Stimulated activated CD4-positive, alpha-beta T cell treated with anti-CD3 and anti-CD28 coated beads, Interleukin-12 subunit alpha, Interleukin-12 subunit beta, amount 100 ng/mL, for 24 hours (primary cell): Measurements from ENCODE around the gene NPIPA1.
"Not testable (repeated sequence)": the region's sequence is repeated elsewhere in the genome, so short reads cannot be mapped to it uniquely, and the experiment has no call there.

ENCODE experiments used
- DNase-seq, 2 experiments: peaks; one replicate each; pipeline ENCODE4 v3.0.0-alpha.2; 2020; ENCODE audit warnings: low read depth in 2 of 2

Gene NPIPA1

DNA sequence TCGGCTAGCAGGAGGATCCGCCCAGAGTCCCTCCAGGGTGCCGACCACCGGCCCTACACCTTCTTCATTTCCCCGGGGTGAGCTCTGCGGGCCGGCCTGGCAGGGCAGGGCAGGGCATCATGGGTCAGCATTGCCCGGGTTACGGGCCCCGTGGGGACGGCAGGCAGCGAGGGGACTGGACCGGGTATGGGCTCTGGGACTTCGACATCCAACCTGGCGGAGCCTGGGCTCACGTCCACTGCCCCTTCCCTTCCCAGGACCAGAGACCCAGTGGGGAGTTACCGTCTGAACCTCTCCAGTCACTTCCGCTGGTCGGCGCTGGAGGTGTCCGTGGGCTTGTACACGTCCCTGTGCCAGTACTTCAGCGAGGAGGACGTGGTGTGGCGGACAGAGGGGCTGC is 7.0 kb upstream of the NPIPA1 start:
- not testable (repeated sequence) for DNase-seq

DNA sequence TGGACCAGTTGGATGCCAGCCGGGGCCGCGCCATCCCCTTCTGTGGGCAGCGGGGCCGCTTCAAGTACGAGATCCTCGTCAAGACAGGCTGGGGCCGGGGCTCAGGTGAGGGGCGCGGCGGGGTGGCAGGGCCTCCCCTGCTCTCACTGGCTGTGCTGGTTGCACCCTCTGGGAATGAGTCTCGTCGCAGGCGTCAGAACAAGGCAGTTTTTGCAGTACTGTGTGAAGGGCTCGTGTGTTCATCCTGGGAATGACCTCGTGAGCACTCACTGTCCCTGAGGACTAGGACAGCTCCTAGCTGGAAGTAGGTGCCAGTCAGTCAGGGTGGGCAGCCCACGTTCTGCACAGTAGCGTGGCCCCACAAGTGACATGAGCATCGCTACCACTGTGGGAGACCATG is 6.3 kb upstream of the NPIPA1 start:
- not testable (repeated sequence) for DNase-seq

DNA sequence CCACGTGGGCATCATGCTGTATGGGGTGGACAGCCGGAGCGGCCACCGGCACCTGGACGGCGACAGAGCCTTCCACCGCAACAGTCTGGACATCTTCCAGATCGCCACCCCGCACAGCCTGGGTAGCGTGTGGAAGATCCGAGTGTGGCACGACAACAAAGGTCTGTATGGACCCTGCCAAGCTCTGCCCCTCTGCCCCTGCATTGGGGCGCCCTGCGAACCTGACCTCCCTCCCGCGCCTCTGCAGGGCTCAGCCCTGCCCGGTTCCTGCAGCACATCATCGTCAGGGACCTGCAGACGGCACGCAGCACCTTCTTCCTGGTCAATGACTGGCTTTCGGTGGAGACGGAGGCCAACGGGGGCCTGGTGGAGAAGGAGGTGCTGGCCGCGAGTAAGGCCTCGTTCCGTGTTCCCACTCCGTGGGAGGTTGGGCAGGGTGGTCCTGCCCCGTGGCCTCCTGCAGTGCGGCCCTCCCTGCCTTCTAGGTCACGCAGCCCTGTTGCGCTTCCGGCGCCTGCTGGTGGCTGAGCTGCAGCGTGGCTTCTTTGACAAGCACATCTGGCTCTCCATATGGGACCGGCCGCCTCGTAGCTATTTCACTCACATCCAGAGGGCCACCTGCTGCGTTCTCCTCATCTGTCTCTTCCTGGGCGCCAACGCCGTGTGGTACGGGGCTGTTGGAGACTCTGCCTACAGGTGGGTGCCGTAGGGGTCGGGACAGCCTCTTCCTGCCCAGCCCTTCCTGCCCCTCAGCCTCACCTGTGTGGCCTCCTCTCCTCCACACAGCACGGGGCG is 4.5 kb upstream of the NPIPA1 start:
- DNase-seq: not testable (repeated sequence)

DNA sequence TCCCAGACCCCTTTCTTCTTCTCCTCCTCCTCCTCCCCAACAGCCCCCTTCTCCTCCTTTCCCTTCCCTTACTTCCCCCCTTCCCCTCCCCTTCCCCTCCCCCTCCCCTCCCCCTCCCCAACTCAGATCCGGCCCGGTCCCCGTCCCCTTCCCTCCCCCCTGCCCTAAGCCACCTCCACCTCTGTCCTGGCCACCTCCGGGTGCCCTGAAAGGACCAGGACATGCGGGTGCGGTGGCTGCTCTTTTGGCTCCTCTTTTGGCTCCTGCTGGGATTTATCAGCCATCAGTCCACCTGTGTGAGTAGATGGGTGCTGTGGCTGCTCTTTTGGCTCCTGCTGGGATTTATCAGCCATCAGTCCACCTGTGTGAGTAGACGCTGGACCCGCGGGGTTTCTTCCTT is 751 bp downstream of the NPIPA1 start:
- not testable (repeated sequence) for DNase-seq

DNA sequence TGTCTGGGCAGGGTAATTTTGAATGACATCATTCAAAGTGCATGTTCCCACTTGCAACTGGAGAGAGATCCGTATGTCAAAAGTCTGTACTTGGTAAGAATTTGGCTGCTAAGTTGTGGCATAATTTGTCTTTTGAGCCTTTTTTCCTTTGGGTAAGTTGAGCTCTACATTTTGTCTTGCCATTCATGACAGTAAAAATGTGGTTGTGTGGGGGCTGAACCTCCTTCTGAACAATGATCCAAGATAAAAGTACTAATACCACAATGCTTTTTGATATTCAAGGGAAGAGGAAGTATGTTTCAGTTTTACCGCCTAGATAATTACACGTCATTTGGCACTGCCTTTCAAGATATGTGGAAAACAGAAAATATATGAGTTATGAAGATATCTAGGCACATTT is 5.4 kb downstream of the NPIPA1 start:
- not testable (repeated sequence) for DNase-seq

DNA sequence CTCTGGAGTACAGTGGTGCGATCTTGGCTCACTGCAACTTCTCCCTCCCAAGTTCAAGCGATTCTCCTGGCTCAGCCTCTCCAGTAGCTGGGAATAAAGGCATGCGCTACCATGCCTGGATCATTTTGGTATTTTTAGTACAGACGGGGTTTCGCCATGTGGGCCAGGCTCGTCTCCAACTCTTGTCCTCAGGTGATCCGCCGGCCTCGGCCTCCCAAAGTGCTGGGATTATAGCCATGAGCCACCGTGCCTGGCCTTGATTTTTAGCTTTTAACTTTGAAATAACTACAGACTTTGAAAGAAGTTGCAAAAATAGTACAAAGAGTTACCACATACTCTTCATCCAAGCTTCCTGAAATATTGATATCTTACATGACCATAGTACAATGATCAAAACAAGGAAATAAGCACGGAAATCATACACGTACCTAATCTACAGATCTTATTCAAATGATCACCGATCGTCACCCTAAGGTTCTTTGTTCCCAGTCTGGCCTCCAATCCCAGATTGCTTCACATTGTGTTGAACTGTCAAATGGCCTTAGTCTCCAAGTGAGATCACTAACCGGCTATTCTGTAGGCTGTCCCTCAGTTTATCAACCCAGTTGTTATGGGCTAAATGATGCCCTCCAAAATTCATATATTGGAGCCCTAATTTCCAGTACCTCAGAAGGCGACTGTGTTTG is 18.4 kb downstream of the NPIPA1 start:
- DNase-seq: no peak

DNA sequence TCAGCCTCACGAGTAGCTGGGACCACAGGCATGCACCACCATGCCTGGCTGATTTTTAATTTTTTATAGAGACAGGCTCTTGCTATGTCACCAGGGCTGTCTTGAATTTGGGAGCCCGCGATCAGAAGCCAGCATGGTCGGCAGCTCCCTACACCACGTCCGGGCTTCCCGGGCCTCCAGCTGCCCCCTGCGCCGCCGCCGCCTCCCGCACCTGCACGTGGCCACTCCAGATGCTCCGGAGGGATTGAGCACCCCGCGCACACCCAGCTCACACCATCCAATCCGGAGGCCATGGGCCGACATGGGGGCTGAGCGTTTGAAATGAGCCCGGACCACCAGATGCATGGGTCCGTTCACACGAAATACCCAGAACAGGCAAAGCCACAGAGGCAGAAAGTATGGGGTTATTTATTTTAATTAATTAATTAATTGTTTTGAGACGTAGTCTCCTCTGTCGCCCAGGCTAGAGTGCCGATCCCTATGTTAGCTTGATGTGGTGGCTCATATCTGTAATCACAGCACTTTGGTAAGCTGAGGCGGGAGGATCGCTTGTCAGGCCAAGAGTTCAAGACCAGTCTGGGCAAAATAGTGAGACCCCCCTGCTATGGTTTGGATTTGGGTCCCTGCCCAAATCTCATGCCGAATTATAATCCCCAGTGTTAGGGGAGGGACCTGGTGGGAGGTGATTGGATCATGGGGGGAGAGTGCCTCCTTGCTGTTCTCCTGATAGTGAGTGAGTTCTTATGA is 20.5 kb downstream of the NPIPA1 start:
- no peak for DNase-seq

DNA sequence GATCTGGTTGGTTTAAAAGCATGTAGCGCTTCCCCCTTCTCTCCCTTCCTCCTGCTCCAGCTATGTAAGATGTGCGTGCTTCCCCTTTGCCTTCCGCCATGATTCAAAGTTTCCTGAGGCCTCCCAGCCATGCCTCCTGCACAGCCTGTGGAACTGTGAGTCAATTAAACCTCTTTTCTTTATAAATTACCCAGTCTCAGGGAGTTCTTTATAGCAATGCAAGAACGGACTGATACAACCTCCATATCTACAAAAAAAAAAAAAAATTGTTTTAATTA is 21.0 kb downstream of the NPIPA1 start:
- no peak for DNase-seq

DNA sequence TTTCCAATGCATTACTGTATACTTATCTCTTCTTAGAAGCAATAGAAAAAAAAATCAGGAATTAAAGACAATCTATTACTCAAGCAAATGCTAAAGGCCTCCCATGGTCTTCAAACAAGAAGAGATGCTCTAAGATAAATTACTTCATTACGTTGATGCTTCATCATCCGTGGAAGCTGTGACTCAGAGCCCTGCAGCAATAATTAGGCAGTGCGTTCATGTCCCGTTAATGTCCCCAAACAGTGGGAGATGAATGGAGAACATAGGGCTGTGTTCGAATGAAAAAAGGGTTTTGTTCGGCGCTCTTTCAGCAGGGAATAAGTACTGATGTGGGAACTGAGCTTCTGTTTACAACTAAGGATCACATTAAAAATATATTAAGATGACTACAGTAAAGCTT is 21.7 kb downstream of the NPIPA1 start:
- DNase-seq: no peak

DNA sequence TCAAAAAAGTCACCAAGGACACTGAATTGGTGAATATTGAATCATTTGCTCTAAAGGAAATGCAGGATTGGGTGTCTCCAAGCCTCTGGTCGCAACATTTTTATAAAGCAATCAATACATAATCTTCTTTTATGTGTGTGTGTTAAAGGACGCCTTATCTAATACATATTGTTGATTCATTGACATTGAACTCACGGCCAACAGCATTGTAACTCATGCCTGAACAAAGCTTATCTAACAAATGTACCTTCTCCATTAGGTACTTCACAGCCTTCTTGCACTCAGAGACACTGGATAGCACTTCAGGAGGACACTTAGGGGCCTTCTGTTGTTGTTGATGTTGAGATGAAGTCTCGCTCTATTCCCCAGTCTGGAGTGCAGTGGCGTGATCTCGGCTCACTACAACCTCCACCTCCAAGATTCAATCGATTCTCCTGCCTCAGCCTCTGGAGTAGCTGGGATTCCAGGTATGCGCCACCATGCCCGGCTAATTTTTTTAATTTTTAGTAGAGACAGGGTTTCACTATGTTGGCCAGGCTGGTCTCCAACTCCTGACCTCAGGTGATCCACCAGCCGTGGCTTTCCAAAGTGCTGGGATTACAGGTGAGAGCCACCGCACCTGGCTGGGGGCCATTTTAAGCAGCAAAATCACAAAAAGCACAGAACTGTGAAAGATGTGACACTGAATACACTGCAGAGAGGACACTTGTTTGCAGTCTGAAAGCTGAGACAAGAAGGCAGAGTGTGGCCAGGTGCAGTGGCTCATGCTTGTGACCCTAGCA is 24.4 kb downstream of the NPIPA1 start:
- DNase-seq: no peak

DNA sequence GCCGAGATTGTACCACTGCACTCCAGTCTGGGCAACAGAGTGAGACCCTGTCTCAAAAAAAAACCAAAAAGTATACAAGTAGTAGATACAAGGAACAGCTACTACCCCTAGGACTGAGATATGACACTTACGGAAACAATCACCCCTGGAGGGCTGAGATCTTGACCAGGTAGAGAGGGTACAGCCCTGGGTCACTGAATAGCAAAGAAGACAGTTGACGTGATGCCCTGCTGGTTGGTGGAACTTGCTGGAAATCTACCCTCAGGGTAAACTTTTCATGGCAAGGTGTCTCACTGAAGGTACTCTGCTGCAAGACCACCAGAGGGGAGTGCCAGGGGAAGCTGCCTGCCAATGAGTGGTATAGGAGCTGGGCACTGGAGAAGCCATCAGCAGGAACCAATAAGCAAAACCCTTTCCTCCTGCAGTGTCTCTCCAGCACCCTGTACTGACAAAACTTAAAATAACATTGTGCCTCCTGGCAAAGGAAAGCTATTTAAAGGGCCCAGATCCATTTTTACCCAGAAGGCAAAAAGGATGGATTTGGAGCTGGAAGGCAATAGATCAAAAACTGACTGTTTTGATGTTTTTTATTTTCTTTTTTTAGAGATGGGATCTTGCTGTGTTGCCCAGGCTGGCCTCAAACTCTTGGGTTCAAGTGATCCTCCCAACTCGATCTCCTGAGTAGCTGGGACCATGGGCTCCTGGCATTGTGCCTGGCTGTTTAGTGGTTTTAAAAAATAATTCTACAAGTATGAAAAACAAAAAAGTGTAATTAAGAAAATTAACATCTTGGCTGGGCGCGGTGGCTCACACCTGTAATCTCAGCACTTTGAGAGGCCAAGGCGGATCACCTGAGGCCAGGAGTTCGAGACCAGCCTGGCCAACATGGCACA is 26.3 kb downstream of the NPIPA1 start:
- DNase-seq: no peak

DNA sequence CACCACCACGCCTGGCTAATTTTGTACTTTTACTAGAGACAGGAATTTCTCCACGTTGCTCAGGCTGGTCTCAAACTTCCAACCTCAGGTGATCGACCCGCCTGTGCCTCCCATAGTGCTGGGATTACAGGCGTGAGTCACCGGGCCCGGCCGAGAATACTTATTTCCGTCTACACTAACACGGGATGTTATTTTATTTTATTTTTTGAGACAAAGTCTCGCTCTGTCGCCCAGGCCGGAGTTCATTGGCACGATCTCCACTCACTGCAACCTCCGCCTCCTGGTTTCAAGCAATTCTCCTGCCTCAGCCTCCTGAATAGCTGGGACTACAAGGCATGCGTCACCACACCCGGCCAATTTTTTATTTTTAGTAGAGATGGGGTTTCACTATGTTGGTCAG is 28.1 kb downstream of the NPIPA1 start:
- DNase-seq: no peak

DNA sequence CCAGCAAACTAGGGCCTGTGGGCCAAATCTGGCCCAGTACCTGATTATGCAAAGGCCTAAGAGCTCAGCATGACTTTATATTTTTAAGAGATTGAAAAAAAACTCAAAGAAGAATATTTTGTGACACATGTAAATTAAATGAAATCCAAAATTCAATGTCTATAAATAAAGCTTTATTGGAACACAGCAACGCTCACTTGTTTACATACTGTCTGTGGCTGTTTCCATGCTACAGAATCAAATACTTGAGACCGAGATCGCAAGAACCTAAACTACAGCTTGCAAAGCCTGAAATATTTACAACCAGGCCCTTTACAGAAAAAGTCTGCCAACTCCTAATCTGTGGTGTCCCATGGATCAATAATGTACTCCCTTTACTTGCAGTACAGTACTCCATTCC is 32.6 kb downstream of the NPIPA1 start:
- not testable (repeated sequence) for DNase-seq

DNA sequence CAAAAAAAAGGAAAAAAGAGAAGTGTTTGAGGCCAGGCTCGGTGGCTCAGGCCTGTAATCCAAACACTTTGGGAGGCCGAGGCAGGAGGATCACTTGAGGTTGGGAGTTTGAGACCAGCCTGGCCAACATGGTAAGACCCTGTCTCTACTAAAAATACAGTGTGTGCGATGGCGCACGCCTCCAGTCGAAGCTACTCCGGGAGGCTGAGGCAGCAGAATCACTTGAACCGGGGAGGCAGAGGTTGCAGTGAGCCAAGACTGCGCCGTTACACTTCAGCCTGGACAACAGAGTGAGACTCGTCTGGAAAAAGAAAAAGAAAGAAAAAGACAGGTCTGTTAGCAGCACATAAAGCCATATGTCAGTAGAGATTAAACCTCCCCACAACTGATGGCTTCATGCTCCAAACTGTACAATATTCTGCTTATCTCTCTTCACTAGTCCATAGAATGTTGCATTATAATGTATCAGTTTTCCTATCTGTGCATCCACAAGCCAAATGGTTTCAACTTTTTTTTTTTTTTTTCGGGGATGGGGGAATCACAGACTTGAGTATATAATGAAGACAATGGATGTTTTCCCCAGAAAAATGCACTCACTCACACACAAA is 34.5 kb downstream of the NPIPA1 start:
- not testable (repeated sequence) for DNase-seq

DNA sequence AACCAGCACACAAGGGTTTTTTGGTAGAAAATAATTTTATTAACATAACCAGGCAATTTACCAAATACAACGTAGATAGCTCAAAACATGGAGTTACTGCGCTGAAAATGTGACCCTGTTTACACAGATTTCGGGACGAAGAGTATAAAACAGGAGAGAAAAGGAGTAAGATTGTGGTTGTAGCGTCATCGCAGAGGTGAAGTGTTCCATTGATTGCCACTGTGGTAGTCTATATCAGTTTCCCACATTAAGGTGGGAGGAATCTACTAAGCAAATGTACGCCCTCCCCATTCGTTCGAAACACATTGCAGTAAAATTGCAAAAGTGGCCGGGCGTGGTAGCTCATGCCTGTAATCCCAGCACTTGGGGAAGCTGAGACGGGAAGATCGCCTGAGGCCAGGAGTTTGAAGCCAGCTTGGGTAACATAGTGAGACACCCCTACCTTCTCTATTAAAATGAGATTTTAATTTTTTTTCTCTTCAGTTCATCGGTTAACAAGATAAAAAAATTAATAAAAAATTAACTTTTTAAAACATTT is 36.6 kb downstream of the NPIPA1 start:
- DNase-seq: not testable (repeated sequence)

DNA sequence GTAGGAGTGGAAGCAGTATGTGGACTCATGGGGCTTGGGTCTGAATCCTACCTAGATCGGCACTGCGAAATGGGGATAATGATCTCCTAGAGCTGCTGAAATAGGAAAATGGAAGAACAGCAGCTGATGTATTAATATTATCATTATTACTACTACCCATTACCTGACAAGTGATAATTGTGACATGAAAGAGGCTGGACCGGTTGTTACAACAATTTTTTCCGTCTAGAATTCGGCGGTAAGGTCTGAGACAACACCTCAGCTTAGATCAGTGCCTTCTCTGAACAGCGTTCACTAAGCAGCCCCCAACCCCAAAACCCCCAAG is 37.0 kb downstream of the NPIPA1 start:
- DNase-seq: not testable (repeated sequence)

DNA sequence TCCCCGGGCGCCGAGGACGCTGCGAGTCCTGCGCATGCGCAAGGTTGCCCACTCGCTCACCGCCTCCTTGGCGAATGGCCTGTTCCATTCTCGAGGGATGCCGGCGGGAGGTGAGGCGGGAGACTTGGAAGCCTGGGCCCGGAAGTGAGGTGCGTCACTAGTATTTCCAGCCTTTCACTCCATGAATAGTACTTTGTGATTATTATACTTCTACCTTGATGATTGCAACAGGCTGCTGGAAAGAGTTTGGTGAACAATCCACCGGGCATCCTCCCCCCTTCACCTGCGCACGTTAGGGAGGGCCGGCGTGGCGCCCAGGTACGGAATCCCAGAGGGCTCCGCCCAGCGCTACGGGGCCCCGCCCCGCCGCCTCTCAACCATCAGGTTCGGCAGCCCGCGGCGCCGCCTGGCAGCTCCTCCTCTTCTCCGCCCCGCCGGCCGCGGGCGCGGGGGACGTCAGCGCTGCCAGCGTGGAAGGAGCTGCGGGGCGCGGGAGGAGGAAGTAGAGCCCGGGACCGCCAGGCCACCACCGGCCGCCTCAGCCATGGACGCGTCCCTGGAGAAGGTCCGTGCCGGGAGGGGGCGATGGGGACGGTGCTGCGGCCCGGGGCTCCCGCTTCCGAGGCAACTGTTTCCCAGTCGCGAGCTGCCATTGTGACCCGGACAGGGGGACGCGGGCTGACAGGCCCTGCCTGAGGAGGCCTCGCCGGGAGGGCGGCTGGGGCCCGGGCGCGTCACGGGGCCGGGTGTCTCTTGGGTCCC is 37.6 kb downstream of the NPIPA1 start, which contains the start of gene PDXDC1:
PDXDC1 (plus strand) TSS at position 371 of the 762 bp plus-strand sequence; CDS start at position 545, 174 bp downstream.
- DNase-seq: peak; percentile 90 to 98

DNA sequence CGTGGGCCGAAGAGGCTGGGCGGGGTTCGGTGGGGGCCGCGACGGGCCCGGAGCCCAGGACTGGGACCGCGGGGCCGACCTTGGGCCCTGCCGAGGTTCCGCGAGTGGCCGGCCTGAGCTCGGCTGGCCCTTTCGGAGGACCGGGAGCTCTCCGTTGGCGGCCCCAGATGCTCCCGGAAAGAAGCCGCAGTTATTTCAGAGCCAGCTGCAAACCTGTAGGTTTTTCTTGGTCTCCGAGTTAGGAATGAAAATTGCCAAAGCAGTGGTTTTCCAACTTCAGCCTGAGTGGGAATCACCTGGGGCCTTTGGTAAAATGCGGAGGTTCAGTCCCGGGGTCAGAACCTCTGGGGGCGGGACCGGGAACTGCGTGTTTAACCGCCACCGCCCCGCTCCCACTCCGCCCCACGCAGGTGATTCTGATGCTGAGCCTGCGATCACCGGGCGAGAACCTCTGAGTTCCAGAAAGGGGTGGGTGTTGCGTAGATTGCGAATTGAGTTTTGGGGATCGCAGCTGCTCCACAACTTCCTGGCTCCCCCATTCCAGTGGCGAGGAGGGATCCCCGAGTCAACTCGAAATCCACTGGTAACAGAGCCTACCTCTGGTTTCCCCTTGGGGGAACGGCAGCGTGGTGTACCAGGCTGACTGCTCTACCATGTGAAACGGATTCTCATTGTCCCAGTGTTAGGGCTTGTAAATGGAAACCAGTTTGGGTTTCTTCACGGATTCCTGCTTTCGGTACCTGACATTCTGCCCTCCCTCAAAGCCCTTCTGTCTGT is 38.4 kb downstream of the NPIPA1 start:
- peak; percentile 34 to 51 for DNase-seq
